Measurements from ENCODE around the gene TPRN.
A peak's percentile ranks its signal among the peaks of the same experiment; 100 is the strongest.

DNA sequence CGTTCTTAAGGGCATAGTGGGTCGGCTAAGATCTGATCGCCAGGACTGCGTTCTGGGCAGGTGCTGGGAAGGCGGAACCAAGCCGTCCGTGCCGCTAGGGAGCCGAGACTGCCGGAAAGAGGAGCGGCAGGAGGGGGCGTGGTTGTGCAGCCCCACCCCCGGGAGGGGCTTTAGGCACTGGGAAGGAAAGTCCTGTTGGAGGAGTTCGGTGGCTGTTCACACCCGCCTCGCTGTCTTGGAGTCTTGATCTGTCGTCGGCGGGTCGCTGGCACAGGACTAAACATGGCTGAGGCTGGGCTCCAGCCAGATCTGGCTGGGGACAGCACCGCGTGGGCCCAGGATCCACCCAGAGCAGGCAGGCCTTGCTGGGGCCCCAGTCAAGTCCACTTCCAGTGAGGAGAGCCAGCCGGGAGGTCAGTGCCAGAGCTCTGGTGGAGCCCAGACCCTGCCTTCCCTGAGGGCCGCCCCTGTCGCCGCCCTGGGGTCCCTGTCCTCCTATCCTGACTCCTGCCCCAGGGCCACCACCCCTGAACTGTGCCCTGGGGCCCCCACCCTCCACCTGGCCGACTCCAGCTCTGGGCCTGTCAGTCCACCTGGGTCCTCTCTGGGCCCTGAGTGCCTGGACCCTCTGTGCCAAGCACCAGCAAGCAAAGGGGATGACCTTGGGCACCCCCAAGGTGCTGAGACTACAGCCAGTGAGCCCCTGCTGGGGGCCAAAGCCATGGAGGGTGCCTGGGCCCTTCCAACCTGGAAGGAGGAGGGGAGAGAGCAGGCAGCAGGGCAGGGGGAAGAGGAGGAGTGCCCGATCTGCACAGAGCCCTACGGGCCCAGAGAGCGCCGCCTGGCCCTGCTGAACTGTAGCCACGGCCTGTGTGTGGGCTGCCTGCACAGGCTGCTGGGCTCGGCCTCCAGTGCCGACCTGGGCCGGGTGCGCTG is 17.0 kb upstream of the TPRN start:
- TF ChIP-seq, protein P1, sequence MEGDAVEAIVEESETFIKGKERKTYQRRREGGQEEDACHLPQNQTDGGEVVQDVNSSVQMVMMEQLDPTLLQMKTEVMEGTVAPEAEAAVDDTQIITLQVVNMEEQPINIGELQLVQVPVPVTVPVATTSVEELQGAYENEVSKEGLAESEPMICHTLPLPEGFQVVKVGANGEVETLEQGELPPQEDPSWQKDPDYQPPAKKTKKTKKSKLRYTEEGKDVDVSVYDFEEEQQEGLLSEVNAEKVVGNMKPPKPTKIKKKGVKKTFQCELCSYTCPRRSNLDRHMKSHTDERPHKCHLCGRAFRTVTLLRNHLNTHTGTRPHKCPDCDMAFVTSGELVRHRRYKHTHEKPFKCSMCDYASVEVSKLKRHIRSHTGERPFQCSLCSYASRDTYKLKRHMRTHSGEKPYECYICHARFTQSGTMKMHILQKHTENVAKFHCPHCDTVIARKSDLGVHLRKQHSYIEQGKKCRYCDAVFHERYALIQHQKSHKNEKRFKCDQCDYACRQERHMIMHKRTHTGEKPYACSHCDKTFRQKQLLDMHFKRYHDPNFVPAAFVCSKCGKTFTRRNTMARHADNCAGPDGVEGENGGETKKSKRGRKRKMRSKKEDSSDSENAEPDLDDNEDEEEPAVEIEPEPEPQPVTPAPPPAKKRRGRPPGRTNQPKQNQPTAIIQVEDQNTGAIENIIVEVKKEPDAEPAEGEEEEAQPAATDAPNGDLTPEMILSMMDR (IDR thresholded peaks at IDR 0.05), result peak in 2 of 6 experiments; percentile 11 to 15
- peak in 2 of 4 donors; percentile 50 to 70 for TF ChIP-seq POLR2A (IDR thresholded peaks at IDR 0.05)

All from esophagus squamous epithelium (tissue), 4 donors.